HL-60 (cell line): ENCODE results near the gene MTHFD1L.

Source experiments
- POLR2AphosphoS5 ChIP-seq: IDR thresholded peaks from 2 replicates; pipeline ENCODE4 v1.6.1; 2012; ENCODE audit warnings: low read depth
- SPI1 ChIP-seq: IDR thresholded peaks from 2 replicates; pipeline ENCODE4 v1.6.1; 2012; ENCODE audit warnings: low read depth, mild to moderate bottlenecking, borderline replicate concordance
- TF ChIP-seq, protein P1 (sequence below): IDR thresholded peaks from 2 replicates; pipeline ENCODE4 v1.6.1; 2012; ENCODE audit warnings: low read depth; ENCODE audit not compliant: insufficient replicate concordance
- TF ChIP-seq, protein P2 (sequence below): IDR thresholded peaks from one replicate; pipeline ENCODE4 v1.5.1; 2011; ENCODE audit warnings: low read length, control low read depth, inconsistent platforms; ENCODE audit not compliant: insufficient read depth

DNA sequence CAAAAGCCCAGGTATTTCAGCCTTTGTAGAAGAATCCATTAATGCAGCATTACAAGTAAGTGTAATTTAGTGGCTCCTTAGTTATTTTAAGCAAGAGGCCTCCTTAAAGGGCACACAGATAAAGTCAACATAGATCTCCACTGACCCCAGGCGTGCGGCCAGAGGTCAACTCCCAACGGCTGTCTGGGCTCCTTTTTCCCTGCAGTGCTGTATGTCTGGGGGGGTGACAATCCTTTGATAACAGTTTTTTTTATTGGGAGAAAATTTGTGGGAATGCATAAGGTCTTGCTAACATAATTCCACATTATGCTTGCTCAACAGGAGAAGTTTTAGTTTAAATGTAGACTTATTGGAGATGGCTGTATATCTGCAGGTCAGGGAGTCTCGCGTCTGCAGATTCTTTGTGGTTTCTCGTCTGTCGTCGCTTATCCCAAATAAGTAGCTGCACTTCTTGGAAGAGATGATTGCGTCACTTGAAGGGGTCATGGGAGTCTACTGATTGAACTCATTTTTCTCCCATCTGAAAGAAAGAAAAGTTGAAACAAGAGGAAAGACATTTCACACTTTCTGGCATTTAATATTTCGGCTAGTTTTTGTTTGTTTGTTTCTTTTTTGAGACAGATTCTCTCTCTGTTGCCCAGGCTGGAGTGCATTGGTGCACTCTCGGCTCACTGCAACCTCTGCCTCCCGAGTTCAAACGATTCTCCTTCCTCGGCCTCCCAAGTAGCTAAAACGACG, 222.5 kb downstream of the MTHFD1L start:
- TF ChIP-seq, protein P1, sequence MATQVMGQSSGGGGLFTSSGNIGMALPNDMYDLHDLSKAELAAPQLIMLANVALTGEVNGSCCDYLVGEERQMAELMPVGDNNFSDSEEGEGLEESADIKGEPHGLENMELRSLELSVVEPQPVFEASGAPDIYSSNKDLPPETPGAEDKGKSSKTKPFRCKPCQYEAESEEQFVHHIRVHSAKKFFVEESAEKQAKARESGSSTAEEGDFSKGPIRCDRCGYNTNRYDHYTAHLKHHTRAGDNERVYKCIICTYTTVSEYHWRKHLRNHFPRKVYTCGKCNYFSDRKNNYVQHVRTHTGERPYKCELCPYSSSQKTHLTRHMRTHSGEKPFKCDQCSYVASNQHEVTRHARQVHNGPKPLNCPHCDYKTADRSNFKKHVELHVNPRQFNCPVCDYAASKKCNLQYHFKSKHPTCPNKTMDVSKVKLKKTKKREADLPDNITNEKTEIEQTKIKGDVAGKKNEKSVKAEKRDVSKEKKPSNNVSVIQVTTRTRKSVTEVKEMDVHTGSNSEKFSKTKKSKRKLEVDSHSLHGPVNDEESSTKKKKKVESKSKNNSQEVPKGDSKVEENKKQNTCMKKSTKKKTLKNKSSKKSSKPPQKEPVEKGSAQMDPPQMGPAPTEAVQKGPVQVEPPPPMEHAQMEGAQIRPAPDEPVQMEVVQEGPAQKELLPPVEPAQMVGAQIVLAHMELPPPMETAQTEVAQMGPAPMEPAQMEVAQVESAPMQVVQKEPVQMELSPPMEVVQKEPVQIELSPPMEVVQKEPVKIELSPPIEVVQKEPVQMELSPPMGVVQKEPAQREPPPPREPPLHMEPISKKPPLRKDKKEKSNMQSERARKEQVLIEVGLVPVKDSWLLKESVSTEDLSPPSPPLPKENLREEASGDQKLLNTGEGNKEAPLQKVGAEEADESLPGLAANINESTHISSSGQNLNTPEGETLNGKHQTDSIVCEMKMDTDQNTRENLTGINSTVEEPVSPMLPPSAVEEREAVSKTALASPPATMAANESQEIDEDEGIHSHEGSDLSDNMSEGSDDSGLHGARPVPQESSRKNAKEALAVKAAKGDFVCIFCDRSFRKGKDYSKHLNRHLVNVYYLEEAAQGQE = no peak
- TF ChIP-seq, protein P2, sequence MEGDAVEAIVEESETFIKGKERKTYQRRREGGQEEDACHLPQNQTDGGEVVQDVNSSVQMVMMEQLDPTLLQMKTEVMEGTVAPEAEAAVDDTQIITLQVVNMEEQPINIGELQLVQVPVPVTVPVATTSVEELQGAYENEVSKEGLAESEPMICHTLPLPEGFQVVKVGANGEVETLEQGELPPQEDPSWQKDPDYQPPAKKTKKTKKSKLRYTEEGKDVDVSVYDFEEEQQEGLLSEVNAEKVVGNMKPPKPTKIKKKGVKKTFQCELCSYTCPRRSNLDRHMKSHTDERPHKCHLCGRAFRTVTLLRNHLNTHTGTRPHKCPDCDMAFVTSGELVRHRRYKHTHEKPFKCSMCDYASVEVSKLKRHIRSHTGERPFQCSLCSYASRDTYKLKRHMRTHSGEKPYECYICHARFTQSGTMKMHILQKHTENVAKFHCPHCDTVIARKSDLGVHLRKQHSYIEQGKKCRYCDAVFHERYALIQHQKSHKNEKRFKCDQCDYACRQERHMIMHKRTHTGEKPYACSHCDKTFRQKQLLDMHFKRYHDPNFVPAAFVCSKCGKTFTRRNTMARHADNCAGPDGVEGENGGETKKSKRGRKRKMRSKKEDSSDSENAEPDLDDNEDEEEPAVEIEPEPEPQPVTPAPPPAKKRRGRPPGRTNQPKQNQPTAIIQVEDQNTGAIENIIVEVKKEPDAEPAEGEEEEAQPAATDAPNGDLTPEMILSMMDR = no peak
- TF ChIP-seq SPI1 = no peak
- TF ChIP-seq POLR2AphosphoS5 = no peak
